ENCODE data around the gene DNAH2. TPM values are rescaled to one million over a fixed set of nuclear protein-coding genes. Genes with fewer than 3 reads are reported as not detected.

Gene DNAH2
- total RNA-seq, 5 donors from 2014 or later (not counting 1 experiment from before 2014, with no cell fraction given) = not detected

- CTCF ChIA-PET = no interaction called here
These were observed 162.7 kb downstream of the DNAH2 start for GRCh38 chr17:7880076-7880868.

DNA sequence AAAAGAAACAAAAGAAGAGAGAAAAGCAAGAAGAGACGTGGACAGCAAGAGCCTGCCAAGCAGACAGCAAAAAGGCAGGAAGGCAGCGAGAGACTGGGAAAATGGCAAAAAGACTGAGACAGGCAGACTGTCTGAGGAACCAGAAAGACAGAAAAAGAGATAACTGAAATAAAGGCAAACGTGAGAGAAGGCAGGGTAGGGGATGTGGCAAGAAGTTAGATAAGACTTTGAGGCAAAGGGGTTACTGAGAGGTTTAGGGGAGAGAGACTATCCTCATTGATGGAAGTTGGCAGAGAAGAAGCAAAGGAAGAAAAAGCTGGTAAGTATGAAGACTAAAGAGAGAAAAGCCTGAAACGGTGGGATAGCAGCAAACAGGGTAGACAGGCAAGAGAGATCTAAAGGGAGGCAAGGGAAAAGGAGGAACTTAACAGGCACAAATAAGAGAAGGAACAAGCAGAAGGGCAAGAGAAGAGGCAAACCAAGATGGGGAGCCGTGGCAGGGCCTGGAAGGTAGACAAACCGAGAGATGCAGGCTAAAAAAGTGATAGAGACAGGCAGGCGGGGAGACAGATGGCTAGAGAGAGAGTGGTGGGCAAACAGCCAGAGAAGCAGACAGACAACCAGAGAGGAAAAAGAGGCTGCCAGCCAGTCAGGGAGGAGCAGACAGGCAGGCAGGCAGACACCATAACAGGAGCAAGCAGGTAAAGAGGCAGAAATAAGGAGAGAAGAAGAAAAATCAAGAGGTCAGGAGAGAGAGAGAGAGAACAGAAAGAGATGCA is 163.9 kb downstream of the DNAH2 start:
- WGBS (ENCODE audit: insufficient coverage) = 61% methylated on average over 7 of the region's 7 CpGs
- Histone ChIP-seq H3K9me3 (no peaks in the 10 kb centered on the region), H3K27me3 (replicated peaks in 1 of 2; ENCODE audit: control insufficient read depth in 2 of 2, extremely low read depth in 1 of 2, insufficient read depth in 2 of 2, low read length in 1 of 2) (no peaks in the 10 kb centered on the region), H3K4me3 (ENCODE audit: control insufficient read depth in 1 of 2, extremely low read depth in 1 of 2, low read length in 1 of 2) (no peak overlapping the region), H3K36me3 (ENCODE audit: control insufficient read depth in 2 of 2, extremely low read depth in 1 of 2, insufficient read depth in 1 of 2, low read length in 1 of 2) (peaks cover 0 to 18% of the 10 kb centered on the region in 2 donors), H3K4me1 (ENCODE audit: control insufficient read depth in 1 of 2, extremely low read depth in 1 of 2, insufficient read depth in 2 of 2, low read length in 2 of 2) (peaks cover 38 to 40% of the 10 kb centered on the region in 2 experiments), H3K27ac (ENCODE audit: low read length) (peak overlapping the region; percentile 5)
- H3K27me3 Mint-ChIP-seq = no peaks in the 10 kb centered on the region
- ATAC-seq (replicated peaks in 1 of 4) = no peak
- ChIA-PET POLR2A (no interaction called here), CTCF (no interaction called here)
- H3K4me3 Mint-ChIP-seq = no peak overlapping the region
- H3K9me3 Mint-ChIP-seq = no peaks in the 10 kb centered on the region
- no peak overlapping the region for H3K27ac Mint-ChIP-seq
- H3K4me1 Mint-ChIP-seq = peaks cover 2 to 6% (median 5%) of the 10 kb centered on the region in 3 donors
- H3K36me3 Mint-ChIP-seq = no peaks in the 10 kb centered on the region
- DNase-seq = peak in 1 of 35 experiments; percentile 3

More at GRCh38 chr17:7880076-7880868, 162.7 kb downstream of the DNAH2 start:
- Mint-ChIP-seq H3K4me1 (peaks cover 7 to 11% (median 7%) of the 10 kb centered on the region in 3 donors), H3K9me3 (no peaks in the 10 kb centered on the region), H3K27me3 (no peaks in the 10 kb centered on the region), H3K4me3 (no peak overlapping the region), H3K36me3 (no peaks in the 10 kb centered on the region), H3K27ac (no peak overlapping the region)
- POLR2A ChIA-PET = no interaction called here
- no peaks in the 10 kb centered on the region for H3K9me3 ChIP-seq
- DNase-seq = no peak
- no peak for ATAC-seq (replicated peaks in 1 of 4)
- peaks cover 0 to 18% of the 10 kb centered on the region in 2 donors for H3K36me3 ChIP-seq (ENCODE audit: control insufficient read depth in 2 of 2, extremely low read depth in 1 of 2, insufficient read depth in 1 of 2, low read length in 1 of 2)
- H3K27ac ChIP-seq (ENCODE audit: low read length) = no peak overlapping the region
- H3K4me3 ChIP-seq (ENCODE audit: control insufficient read depth in 1 of 2, extremely low read depth in 1 of 2, low read length in 1 of 2) = no peak overlapping the region
- H3K27me3 ChIP-seq (replicated peaks in 1 of 2; ENCODE audit: control insufficient read depth in 2 of 2, extremely low read depth in 1 of 2, insufficient read depth in 2 of 2, low read length in 1 of 2) = no peaks in the 10 kb centered on the region
- no CpG with 5 or more reads among the region's 3 CpGs for WGBS (ENCODE audit: insufficient coverage)
- H3K4me1 ChIP-seq (ENCODE audit: control insufficient read depth in 1 of 2, extremely low read depth in 1 of 2, insufficient read depth in 2 of 2, low read length in 2 of 2) = peaks cover 28 to 40% of the 10 kb centered on the region in 2 experiments

GRCh38 chr17:7882068-7882467 is 164.5 kb downstream of the DNAH2 start:
- Histone ChIP-seq H3K27ac (ENCODE audit: low read length) (peak overlapping the region; percentile 5), H3K4me3 (ENCODE audit: control insufficient read depth in 1 of 2, extremely low read depth in 1 of 2, low read length in 1 of 2) (no peak overlapping the region), H3K27me3 (replicated peaks in 1 of 2; ENCODE audit: control insufficient read depth in 2 of 2, extremely low read depth in 1 of 2, insufficient read depth in 2 of 2, low read length in 1 of 2) (no peaks in the 10 kb centered on the region), H3K4me1 (ENCODE audit: control insufficient read depth in 1 of 2, extremely low read depth in 1 of 2, insufficient read depth in 2 of 2, low read length in 2 of 2) (peaks cover 40 to 44% of the 10 kb centered on the region in 2 experiments), H3K36me3 (ENCODE audit: control insufficient read depth in 2 of 2, extremely low read depth in 1 of 2, insufficient read depth in 1 of 2, low read length in 1 of 2) (peaks cover 0 to 18% of the 10 kb centered on the region in 2 donors), H3K9me3 (no peaks in the 10 kb centered on the region)
- no peaks in the 10 kb centered on the region for H3K27me3 Mint-ChIP-seq
- ATAC-seq (replicated peaks in 1 of 4) (no peak), DNase-seq (peak in 2 of 35 experiments; percentile 7 to 12)
- H3K36me3 Mint-ChIP-seq = no peaks in the 10 kb centered on the region
- H3K9me3 Mint-ChIP-seq = no peaks in the 10 kb centered on the region
- POLR2A ChIA-PET = no interaction called here
- H3K27ac Mint-ChIP-seq = no peak overlapping the region
- H3K4me1 Mint-ChIP-seq = peaks cover 0 to 6% (median 4%) of the 10 kb centered on the region in 3 donors
- CTCF ChIA-PET = interaction anchor here in 1 of 2 donors (0.6 kb wide), 1 partner anchor 68 kb away, joined by 5 read pairs; no protein-coding TSS in a partner anchor
- H3K4me3 Mint-ChIP-seq = no peak overlapping the region
- WGBS (ENCODE audit: insufficient coverage) = no CpG with 5 or more reads among the region's 7 CpGs

- ChIA-PET POLR2A (no interaction called here), CTCF (interaction anchor here in 1 of 2 donors (0.6 to 0.9 kb wide), 3 partner anchors 68 to 274 kb away, joined by 3 to 5 read pairs (median 3); no protein-coding TSS in a partner anchor)
- no peak overlapping the region for H3K4me3 Mint-ChIP-seq
- ATAC-seq (replicated peaks in 1 of 4) (no peak), DNase-seq (peak in 1 of 35 experiments; percentile 10)
- no peaks in the 10 kb centered on the region for H3K9me3 Mint-ChIP-seq
- Histone ChIP-seq H3K4me3 (ENCODE audit: control insufficient read depth in 1 of 2, extremely low read depth in 1 of 2, low read length in 1 of 2) (no peak overlapping the region), H3K27me3 (replicated peaks in 1 of 2; ENCODE audit: control insufficient read depth in 2 of 2, extremely low read depth in 1 of 2, insufficient read depth in 2 of 2, low read length in 1 of 2) (no peaks in the 10 kb centered on the region), H3K4me1 (ENCODE audit: control insufficient read depth in 1 of 2, extremely low read depth in 1 of 2, insufficient read depth in 2 of 2, low read length in 2 of 2) (peaks cover 40 to 47% of the 10 kb centered on the region in 2 experiments), H3K27ac (ENCODE audit: low read length) (peak overlapping the region; percentile 59), H3K36me3 (ENCODE audit: control insufficient read depth in 2 of 2, extremely low read depth in 1 of 2, insufficient read depth in 1 of 2, low read length in 1 of 2) (peaks cover 0 to 18% of the 10 kb centered on the region in 2 donors), H3K9me3 (no peaks in the 10 kb centered on the region)
- WGBS (ENCODE audit: insufficient coverage) = no CpG with 5 or more reads among the region's 3 CpGs
- peaks cover 0 to 4% (median 4%) of the 10 kb centered on the region in 3 donors for H3K4me1 Mint-ChIP-seq
- H3K27me3 Mint-ChIP-seq = no peaks in the 10 kb centered on the region
- H3K36me3 Mint-ChIP-seq = no peaks in the 10 kb centered on the region
- no peak overlapping the region for H3K27ac Mint-ChIP-seq
These were observed 165.1 kb downstream of the DNAH2 start for GRCh38 chr17:7882629-7883028.

Other genes with a start within 250 kb of the DNAH2 start
- gene ZBTB4, start 238.1 kb upstream of the DNAH2 start, total RNA-seq = 10 to 100 TPM; 64.0 to 86.6 (median 82.7) TPM
- gene SLC35G6, start 236.3 kb upstream of the DNAH2 start, total RNA-seq = not detected
- gene POLR2A, start 233.4 kb upstream of the DNAH2 start, total RNA-seq = 100 to 1,000 TPM; 198 to 444 (median 212) TPM
- 10 to 100 TPM; 38.3 to 72.8 (median 61.4) TPM for gene TNFSF12, start 168.7 kb upstream of the DNAH2 start, total RNA-seq
- 1 to 10 TPM; 1.3 to 5.6 (median 4.6) TPM for gene TNFSF13, start 159.0 kb upstream of the DNAH2 start, total RNA-seq
- gene SENP3, start 155.8 kb upstream of the DNAH2 start, total RNA-seq = 10 to 100 TPM; 38.7 to 43.3 (median 42.6) TPM
- 1 to 10 TPM in 3 of 5 donors, not detected in 2; 4.4 to 7.0 (median 5.5) TPM for gene CD68, start 138.1 kb upstream of the DNAH2 start, total RNA-seq
- gene MPDU1, start 133.9 kb upstream of the DNAH2 start, total RNA-seq = 10 to 100 TPM; 27.0 to 31.4 (median 28.6) TPM
- 1 to 10 TPM in 2 of 5 donors, under 1 TPM in 1, not detected in 2; 0.70 to 1.2 (median 1.1) TPM for gene SOX15, start 127.7 kb upstream of the DNAH2 start, total RNA-seq
- gene FXR2, start 102.8 kb upstream of the DNAH2 start, total RNA-seq = 10 to 100 TPM; 25.4 to 44.7 (median 40.5) TPM
- gene SAT2, start 89.9 kb upstream of the DNAH2 start, total RNA-seq = 10 to 100 TPM; 53.2 to 68.8 (median 58.5) TPM
- not detected for gene SHBG, start 87.6 kb upstream of the DNAH2 start, total RNA-seq
- gene ATP1B2, start 66.8 kb upstream of the DNAH2 start, total RNA-seq = under 1 TPM in 4 of 5 donors, not detected in 1; 0.07 to 0.57 (median 0.43) TPM
- 100 to 1,000 TPM in 2 of 5 donors, 10 to 100 TPM in 3; 65.1 to 108 (median 93.5) TPM for gene TP53, start 30.3 kb upstream of the DNAH2 start, total RNA-seq
- 10 to 100 TPM in 3 of 5 donors, 1 to 10 TPM in 2; 8.0 to 14.6 (median 13.1) TPM for gene WRAP53, start 29.3 kb upstream of the DNAH2 start, total RNA-seq
- gene EFNB3, start 12.5 kb upstream of the DNAH2 start, total RNA-seq = under 1 TPM in 3 of 5 donors, not detected in 2; 0.07 to 0.19 (median 0.18) TPM
- gene KDM6B, start 116.5 kb downstream of the DNAH2 start, total RNA-seq = 100 to 1,000 TPM in 3 of 5 donors, 10 to 100 TPM in 2; 87.3 to 180 (median 108) TPM
- gene TMEM88, start 137.3 kb downstream of the DNAH2 start, total RNA-seq = 10 to 100 TPM in 2 of 5 donors, 1 to 10 TPM in 3; 5.8 to 27.1 (median 8.4) TPM
- gene NAA38, start 139.8 kb downstream of the DNAH2 start, total RNA-seq = 10 to 100 TPM; 15.8 to 40.6 (median 33.6) TPM
- gene CYB5D1, start 140.3 kb downstream of the DNAH2 start, total RNA-seq = 10 to 100 TPM in 2 of 5 donors, 1 to 10 TPM in 3; 5.5 to 12.4 (median 8.4) TPM
- 100 to 1,000 TPM; 250 to 331 (median 274) TPM for gene CHD3, start 171.0 kb downstream of the DNAH2 start, total RNA-seq
- gene RNF227, start 198.5 kb downstream of the DNAH2 start, total RNA-seq = 1 to 10 TPM; 2.9 to 7.3 (median 5.2) TPM
- 10 to 100 TPM; 10.0 to 18.1 (median 14.5) TPM for gene KCNAB3, start 212.1 kb downstream of the DNAH2 start, total RNA-seq
- gene TRAPPC1, start 214.2 kb downstream of the DNAH2 start, total RNA-seq = 100 to 1,000 TPM in 3 of 5 donors, 10 to 100 TPM in 2; 95.4 to 138 (median 113) TPM
- 10 to 100 TPM; 28.9 to 34.9 (median 32.9) TPM for gene CNTROB, start 214.5 kb downstream of the DNAH2 start, total RNA-seq

All from T-cell (primary cell).